Lower leg skin (tissue), 4 donors: ENCODE data around the gene NCAPG2. TPM values are rescaled to one million over a fixed set of nuclear protein-coding genes. Genes with fewer than 3 reads are reported as not detected.
"Not testable (repeated sequence)": the region's sequence is repeated elsewhere in the genome, so short reads cannot be mapped to it uniquely, and the experiment has no call there.

Source experiments
- DNase-seq, 2 donors: peaks; one replicate each; pipeline ENCODE4 v3.0.0-alpha.2; 2019; ENCODE audit warnings: low spot score in 2 of 2
- H3K4me3 ChIP-seq: fragments of 200-600 bp; sonication (generic); 2 replicates; pipeline ENCODE4 v1.5.1; 2017; ENCODE audit warnings: mild to moderate bottlenecking, low read depth; ENCODE audit not compliant: poor library complexity, severe bottlenecking
- POLR2A ChIP-seq, 2 donors: fragments of 450-650 bp; IDR thresholded peaks; one replicate each; pipeline ENCODE4 v1.6.1; 2016 to 2017; ENCODE audit warnings: antibody characterized with exemption in 2 of 2, mild to moderate bottlenecking in 1 of 2, moderate library complexity in 1 of 2
- WGBS, 2 donors: methylation state at CpG; one replicate each; pipeline ENCODE4 v1.1.5; 2018; 5-methylcytosine and 5-hydroxymethylcytosine counted together
- intact Hi-C: fragments of 100-400 bp; cut with DNase I; formaldehyde crosslinking; loops from one replicate; pipeline ENCODE4 v1.15.0; 2023; ENCODE audit warnings: low total_unique reads
- total RNA-seq, 4 donors: library from RNA; depleted of rRNA; stranded (reverse); fragments of >200 nt; gene quantifications; one replicate each; pipeline ENCODE4 v1.1.0, GENCODE V29; 2016
- TF ChIP-seq, protein P1 (sequence below), 3 donors: fragments of 450-650 bp; IDR thresholded peaks; one replicate each; pipeline ENCODE4 v1.5.1; 2016; ENCODE audit warnings: antibody characterized with exemption in 3 of 3, mild to moderate bottlenecking in 3 of 3, moderate library complexity in 2 of 3

The NCAPG2 gene
- total RNA-seq, 4 donors from 2014 or later = 5.2 to 9.7 (median 6.1) TPM

DNA sequence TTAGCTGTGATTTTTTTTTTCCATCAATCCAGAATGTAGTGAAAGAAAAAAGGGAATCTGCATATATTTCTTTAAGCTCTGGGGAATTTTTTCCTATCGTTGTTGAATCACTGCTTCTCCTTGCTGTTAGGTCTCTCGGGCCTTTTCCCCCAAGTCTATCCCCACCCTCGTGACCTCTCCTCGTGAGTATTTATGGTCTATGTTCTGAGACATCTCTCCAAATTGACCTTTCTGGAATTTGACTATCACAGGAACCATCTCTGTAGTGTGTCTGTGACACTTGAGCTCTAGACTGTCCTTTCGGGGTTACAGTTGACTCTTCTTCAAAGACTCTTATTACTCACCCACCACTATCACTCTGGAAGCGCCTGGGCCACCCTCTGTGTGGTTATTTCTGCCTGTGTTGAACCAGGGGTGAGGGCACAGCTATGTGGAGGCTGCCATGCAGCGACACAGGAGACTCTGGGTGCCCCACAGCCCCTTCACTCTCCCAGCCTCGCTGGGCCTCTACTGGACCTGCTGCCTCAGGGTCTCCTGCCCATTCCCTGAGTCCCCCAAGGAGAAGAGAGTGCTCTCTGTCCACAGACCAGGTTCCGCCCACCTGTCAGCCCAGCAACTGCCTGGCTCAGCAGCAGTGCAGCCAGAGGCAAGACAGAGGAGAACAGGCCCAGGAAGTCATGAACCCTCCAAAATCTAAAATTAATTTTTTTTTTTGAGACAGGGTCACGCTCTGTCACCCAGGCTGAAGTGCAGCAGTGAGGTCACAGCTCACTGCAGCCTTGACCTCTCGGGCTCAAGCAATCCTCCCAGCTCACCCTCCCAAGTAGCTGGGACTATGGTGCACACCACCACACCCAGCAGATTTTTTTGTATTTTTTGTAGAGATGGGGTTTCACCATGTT is 71.3 kb downstream of the NCAPG2 start:
- intact Hi-C loops = no loop called here
- 94 to 95% methylated on average over 11 of the region's 11 CpGs for WGBS, 2 donors
- DNase-seq = no peak
- no peak overlapping the region for H3K4me3 ChIP-seq
- TF ChIP-seq POLR2A (IDR thresholded peaks at IDR 0.05) = no peak
- TF ChIP-seq, protein P1, sequence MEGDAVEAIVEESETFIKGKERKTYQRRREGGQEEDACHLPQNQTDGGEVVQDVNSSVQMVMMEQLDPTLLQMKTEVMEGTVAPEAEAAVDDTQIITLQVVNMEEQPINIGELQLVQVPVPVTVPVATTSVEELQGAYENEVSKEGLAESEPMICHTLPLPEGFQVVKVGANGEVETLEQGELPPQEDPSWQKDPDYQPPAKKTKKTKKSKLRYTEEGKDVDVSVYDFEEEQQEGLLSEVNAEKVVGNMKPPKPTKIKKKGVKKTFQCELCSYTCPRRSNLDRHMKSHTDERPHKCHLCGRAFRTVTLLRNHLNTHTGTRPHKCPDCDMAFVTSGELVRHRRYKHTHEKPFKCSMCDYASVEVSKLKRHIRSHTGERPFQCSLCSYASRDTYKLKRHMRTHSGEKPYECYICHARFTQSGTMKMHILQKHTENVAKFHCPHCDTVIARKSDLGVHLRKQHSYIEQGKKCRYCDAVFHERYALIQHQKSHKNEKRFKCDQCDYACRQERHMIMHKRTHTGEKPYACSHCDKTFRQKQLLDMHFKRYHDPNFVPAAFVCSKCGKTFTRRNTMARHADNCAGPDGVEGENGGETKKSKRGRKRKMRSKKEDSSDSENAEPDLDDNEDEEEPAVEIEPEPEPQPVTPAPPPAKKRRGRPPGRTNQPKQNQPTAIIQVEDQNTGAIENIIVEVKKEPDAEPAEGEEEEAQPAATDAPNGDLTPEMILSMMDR (IDR thresholded peaks at IDR 0.05) = no peak

DNA sequence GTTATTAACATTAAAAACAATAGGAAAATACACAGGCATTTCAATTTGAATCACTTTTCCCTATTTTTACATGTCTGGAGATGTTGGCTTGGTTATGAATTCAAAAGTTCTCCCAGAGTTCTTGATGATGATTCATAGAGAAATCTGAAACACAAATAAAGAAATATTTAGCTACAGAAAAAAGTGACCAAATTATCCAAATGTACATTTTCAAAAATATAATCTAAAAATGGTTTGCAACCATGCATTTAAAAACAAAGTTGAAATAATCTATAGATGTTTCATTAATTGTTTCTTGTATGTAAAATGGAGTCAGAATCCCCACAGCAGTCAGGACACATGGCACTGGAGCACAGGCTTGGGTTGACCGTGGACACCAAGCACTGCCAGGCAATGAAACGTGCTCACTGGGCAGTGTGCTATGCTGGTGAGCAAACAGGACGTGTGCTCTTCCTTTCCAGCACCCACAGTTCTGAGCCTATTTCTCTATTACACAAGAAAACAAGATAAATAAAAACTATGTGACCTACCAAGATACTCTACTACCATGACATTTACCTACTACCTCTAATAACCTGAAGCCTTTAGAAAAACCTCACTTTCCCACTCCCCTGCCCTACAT is 72.9 kb downstream of the NCAPG2 start:
- no peak overlapping the region for H3K4me3 ChIP-seq
- DNase-seq = no peak
- TF ChIP-seq, protein P1 (IDR thresholded peaks at IDR 0.05) = no peak
- TF ChIP-seq POLR2A (IDR thresholded peaks at IDR 0.05) = no peak
- intact Hi-C loops = no loop called here
- 89 to 96% methylated on average over 3 of the region's 3 CpGs for WGBS, 2 donors

DNA sequence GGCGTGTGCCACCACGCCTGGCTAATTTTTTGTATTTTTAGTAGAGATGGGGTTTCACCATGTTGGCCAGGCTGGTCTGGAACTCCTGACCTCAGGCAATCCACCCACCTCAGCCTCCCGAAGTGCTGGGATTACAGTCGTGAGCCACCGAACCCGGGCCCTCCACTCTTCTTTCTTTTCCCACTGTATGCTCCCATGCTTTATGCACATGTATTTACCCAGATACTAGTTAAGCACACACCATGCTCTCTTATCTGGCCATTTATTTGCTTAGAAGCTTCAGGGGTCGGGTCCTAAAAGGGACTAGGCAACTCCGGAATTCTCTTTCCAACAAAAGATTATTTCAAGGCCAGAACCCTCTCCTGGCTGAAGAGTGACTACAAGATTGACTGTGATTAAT is 78.3 kb downstream of the NCAPG2 start:
- H3K4me3 ChIP-seq, intact Hi-C loops, DNase-seq: not testable (repeated sequence)
- WGBS, 2 donors = 96 to 98% methylated on average over 8 of the region's 8 CpGs

DNA sequence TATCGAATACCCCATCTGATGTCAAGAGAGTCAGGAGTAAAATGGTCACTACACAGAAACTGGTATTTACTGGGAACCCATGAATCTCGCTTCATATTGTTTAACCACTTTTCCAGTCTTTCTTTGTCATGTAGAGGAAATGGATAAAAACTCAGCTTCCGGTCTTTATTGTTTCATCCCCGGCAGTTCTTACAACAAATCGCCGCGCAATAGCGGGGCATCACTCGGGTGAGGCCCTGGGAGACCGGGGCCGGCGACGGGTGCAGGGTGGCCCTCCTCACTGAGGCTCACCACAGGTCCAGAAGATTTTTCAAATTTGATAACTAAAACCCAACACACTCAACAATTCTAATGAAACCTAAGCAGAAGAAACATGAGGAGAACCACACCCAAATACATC is 81.4 kb downstream of the NCAPG2 start:
- WGBS, 2 donors = 84 to 90% methylated on average over 13 of the region's 13 CpGs
- no peak for DNase-seq
- no peak overlapping the region for H3K4me3 ChIP-seq
- intact Hi-C loops = no loop called here
- TF ChIP-seq POLR2A (IDR thresholded peaks at IDR 0.05) = no peak
- TF ChIP-seq, protein P1 (IDR thresholded peaks at IDR 0.05) = no peak

DNA sequence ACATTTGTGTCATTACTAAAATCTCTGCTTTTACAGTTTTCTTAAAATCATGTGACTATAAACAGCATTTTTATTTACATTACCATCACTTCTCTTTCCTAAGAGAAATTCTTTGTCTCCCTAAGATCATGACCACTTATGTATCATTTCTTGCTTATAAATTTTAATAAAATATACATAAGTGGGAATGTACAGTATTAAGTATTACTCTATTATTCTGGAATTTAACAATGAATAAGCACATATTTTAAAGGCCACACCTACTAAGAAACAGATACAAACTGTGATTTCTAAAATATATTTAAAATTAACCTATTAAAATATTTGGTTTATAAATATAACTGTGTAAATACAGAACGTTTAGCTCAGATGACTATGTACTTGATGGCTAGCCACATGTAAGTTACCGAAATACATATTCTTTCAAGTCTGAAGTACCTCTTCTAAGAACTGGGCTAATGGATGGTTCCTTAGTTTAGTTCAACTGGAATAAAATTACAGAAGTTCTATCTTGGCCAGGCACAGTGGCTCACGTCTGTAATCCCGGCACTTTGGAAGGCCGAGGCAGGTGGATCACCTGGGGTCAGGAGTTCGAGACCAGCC is 83.7 kb downstream of the NCAPG2 start:
- intact Hi-C loops = no loop called here

More for the DNA sequence above, 83.7 kb downstream of the NCAPG2 start:
- H3K4me3 ChIP-seq = no peak overlapping the region
- TF ChIP-seq, protein P1 (IDR thresholded peaks at IDR 0.05) = no peak
- no peak for TF ChIP-seq POLR2A (IDR thresholded peaks at IDR 0.05)
- WGBS, 2 donors = 89 to 92% methylated on average over 6 of the region's 6 CpGs
- no peak for DNase-seq
